Measurements from ENCODE around the gene ARTN.

Gene ARTN

GRCh38 chr1:43981636-43982035, 48.0 kb downstream of the ARTN start:
- no peaks in the 10 kb centered on the region for H3K9me3 ChIP-seq (ENCODE audit: insufficient read depth, low read length)
- H3K79me2 ChIP-seq (ENCODE audit: low read length), result peaks cover 60% of the 10 kb centered on the region
- H3K9ac ChIP-seq (ENCODE audit: low read length), result no peak overlapping the region
- no peak for TF ChIP-seq EZH2phosphoT487 (IDR thresholded peaks at IDR 0.05; ENCODE audit: low read depth)
- TF ChIP-seq CTCF (IDR thresholded peaks at IDR 0.05; ENCODE audit: low read depth, low read length), result no peak
- peaks cover 15% of the 10 kb centered on the region for H3K4me1 ChIP-seq (ENCODE audit: low read length)
- H3K36me3 ChIP-seq (replicated peaks; ENCODE audit: low read depth, low read length), result peaks cover 11% of the 10 kb centered on the region
- no peak overlapping the region for H3K27ac ChIP-seq (ENCODE audit: low read length)
- no peak overlapping the region for H2AFZ ChIP-seq (ENCODE audit: low read depth, low read length)
- no peaks in the 10 kb centered on the region for H4K20me1 ChIP-seq (ENCODE audit: insufficient read depth, low read length)
- no peak overlapping the region for H3K4me3 ChIP-seq (ENCODE audit: low read length)
- H3K4me2 ChIP-seq (ENCODE audit: low read length), result no peak overlapping the region
- no peaks in the 10 kb centered on the region for H3K27me3 ChIP-seq (ENCODE audit: low read depth, low read length)

GRCh38 chr1:43982241-43982640, 48.6 kb downstream of the ARTN start:
- Histone ChIP-seq H3K27me3 (ENCODE audit: low read depth, low read length) (no peaks in the 10 kb centered on the region), H4K20me1 (ENCODE audit: insufficient read depth, low read length) (no peaks in the 10 kb centered on the region), H2AFZ (ENCODE audit: low read depth, low read length) (no peak overlapping the region), H3K9me3 (ENCODE audit: insufficient read depth, low read length) (no peaks in the 10 kb centered on the region), H3K4me1 (ENCODE audit: low read length) (peaks cover 15% of the 10 kb centered on the region), H3K4me3 (ENCODE audit: low read length) (no peak overlapping the region), H3K36me3 (replicated peaks; ENCODE audit: low read depth, low read length) (peaks cover 6% of the 10 kb centered on the region), H3K27ac (ENCODE audit: low read length) (no peak overlapping the region), H3K9ac (ENCODE audit: low read length) (no peak overlapping the region), H3K79me2 (ENCODE audit: low read length) (peaks cover 54% of the 10 kb centered on the region), H3K4me2 (ENCODE audit: low read length) (no peak overlapping the region)
- TF ChIP-seq EZH2phosphoT487 (IDR thresholded peaks at IDR 0.05; ENCODE audit: low read depth) (no peak), CTCF (IDR thresholded peaks at IDR 0.05; ENCODE audit: low read depth, low read length) (no peak)

- Histone ChIP-seq H3K4me3 (ENCODE audit: low read length) (no peak overlapping the region), H3K27ac (ENCODE audit: low read length) (no peak overlapping the region), H3K9ac (ENCODE audit: low read length) (no peak overlapping the region), H3K79me2 (ENCODE audit: low read length) (peaks cover 48% of the 10 kb centered on the region), H4K20me1 (ENCODE audit: insufficient read depth, low read length) (no peaks in the 10 kb centered on the region), H2AFZ (ENCODE audit: low read depth, low read length) (no peak overlapping the region), H3K4me2 (ENCODE audit: low read length) (no peak overlapping the region), H3K27me3 (ENCODE audit: low read depth, low read length) (no peaks in the 10 kb centered on the region), H3K4me1 (ENCODE audit: low read length) (peaks cover 15% of the 10 kb centered on the region), H3K9me3 (ENCODE audit: insufficient read depth, low read length) (no peaks in the 10 kb centered on the region), H3K36me3 (replicated peaks; ENCODE audit: low read depth, low read length) (peaks cover under 1% of the 10 kb centered on the region)
- no peak for TF ChIP-seq CTCF (IDR thresholded peaks at IDR 0.05; ENCODE audit: low read depth, low read length)
Observed at GRCh38 chr1:43982808-43983207, 49.2 kb downstream of the ARTN start.

- no peaks in the 10 kb centered on the region for H3K36me3 ChIP-seq (replicated peaks; ENCODE audit: low read depth, low read length)
- no peaks in the 10 kb centered on the region for H3K9me3 ChIP-seq (ENCODE audit: insufficient read depth, low read length)
Observed at GRCh38 chr1:43983253-43983899, 49.8 kb downstream of the ARTN start.

More at GRCh38 chr1:43983253-43983899, 49.8 kb downstream of the ARTN start:
- Histone ChIP-seq H3K27me3 (ENCODE audit: low read depth, low read length) (no peaks in the 10 kb centered on the region), H3K9ac (ENCODE audit: low read length) (no peak overlapping the region), H3K4me2 (ENCODE audit: low read length) (no peak overlapping the region), H2AFZ (ENCODE audit: low read depth, low read length) (no peak overlapping the region), H3K4me3 (ENCODE audit: low read length) (no peak overlapping the region), H3K4me1 (ENCODE audit: low read length) (peaks cover 11% of the 10 kb centered on the region), H3K27ac (ENCODE audit: low read length) (no peak overlapping the region), H3K79me2 (ENCODE audit: low read length) (peaks cover 43% of the 10 kb centered on the region), H4K20me1 (ENCODE audit: insufficient read depth, low read length) (no peaks in the 10 kb centered on the region)
- no peak for TF ChIP-seq EZH2phosphoT487 (IDR thresholded peaks at IDR 0.05; ENCODE audit: low read depth)
